WERI-Rb-1 (cell line): ENCODE results near the gene IFI16.

Source experiments
- DNase-seq: peaks from one replicate; pipeline ENCODE4 v3.0.0-alpha.2; 2020
- H3K27ac ChIP-seq: fragments of 250-450 bp; sonication (Bioruptor Pico); 2 replicates; pipeline ENCODE4 v1.5.1; 2020; ENCODE audit warnings: mild to moderate bottlenecking, moderate library complexity
- H3K27me3 ChIP-seq: fragments of 250-450 bp; sonication (Bioruptor Pico); 2 replicates; pipeline ENCODE4 v1.5.1; 2021; ENCODE audit warnings: mild to moderate bottlenecking, low read depth, moderate library complexity; ENCODE audit not compliant: insufficient read depth, severe bottlenecking
- H3K36me3 ChIP-seq: fragments of 250-450 bp; sonication (Bioruptor Pico); 2 replicates; pipeline ENCODE4 v1.5.1; 2020; ENCODE audit warnings: mild to moderate bottlenecking, moderate library complexity
- H3K4me3 ChIP-seq: 2 replicates; pipeline ENCODE4 v1.5.1; 2011; ENCODE audit warnings: low read depth, mild to moderate bottlenecking, control low read depth, low read length
- H3K9me3 ChIP-seq: fragments of 250-450 bp; sonication (Bioruptor Pico); 2 replicates; pipeline ENCODE4 v1.5.1; 2021; ENCODE audit warnings: mild to moderate bottlenecking, moderate library complexity; ENCODE audit not compliant: severe bottlenecking
- TF ChIP-seq, protein P1 (sequence below): IDR thresholded peaks from 2 replicates; pipeline ENCODE4 v1.5.1; 2011; ENCODE audit warnings: low read depth, mild to moderate bottlenecking, control low read depth, inconsistent platforms, low read length

IFI16 gene

DNA sequence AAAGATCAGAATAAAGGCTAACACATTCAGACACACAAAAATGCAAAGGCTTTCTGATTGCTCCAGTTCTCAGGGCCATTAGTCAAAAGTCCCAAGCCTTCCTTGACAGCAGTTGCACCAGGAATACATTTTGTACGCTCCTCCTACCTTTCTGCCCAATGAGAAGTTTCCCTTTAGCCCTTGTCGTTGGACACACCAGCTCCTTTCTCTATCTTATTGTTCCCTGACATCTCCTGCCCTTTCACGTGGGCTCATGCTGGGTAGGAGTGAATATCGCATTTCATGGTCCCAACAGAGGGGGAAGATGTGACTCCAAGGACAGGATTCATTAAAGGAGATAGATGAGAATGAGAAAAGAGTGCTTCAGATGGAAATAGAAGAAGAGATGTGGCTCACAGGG, 33.5 kb upstream of the IFI16 start:
- Histone ChIP-seq H3K27me3 (peaks cover 69% of the 10 kb centered on the region), H3K36me3 (no peaks in the 10 kb centered on the region), H3K27ac (no peak overlapping the region), H3K4me3 (no peak overlapping the region), H3K9me3 (peaks cover 5% of the 10 kb centered on the region)
- DNase-seq, result no peak
- TF ChIP-seq, protein P1, sequence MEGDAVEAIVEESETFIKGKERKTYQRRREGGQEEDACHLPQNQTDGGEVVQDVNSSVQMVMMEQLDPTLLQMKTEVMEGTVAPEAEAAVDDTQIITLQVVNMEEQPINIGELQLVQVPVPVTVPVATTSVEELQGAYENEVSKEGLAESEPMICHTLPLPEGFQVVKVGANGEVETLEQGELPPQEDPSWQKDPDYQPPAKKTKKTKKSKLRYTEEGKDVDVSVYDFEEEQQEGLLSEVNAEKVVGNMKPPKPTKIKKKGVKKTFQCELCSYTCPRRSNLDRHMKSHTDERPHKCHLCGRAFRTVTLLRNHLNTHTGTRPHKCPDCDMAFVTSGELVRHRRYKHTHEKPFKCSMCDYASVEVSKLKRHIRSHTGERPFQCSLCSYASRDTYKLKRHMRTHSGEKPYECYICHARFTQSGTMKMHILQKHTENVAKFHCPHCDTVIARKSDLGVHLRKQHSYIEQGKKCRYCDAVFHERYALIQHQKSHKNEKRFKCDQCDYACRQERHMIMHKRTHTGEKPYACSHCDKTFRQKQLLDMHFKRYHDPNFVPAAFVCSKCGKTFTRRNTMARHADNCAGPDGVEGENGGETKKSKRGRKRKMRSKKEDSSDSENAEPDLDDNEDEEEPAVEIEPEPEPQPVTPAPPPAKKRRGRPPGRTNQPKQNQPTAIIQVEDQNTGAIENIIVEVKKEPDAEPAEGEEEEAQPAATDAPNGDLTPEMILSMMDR, result no peak

DNA sequence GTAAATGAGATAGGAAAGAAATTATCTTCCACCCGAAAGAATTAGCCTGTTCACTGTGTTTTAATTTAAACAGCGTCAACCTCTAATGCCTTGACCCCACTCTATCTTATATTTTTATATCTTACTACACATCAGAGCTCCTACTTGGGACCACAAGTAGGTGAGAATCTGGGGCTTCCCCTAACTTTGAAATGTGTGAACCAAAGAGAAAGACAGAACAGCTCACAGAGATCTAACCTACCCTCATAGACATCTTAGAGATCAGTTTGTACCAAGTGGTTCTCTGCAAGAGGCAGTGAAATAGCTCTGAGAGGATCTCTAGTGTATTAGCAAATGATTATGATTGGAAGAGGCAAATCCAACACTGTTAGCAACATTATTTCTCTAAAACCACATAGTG, 31.0 kb upstream of the IFI16 start:
- peaks cover 5% of the 10 kb centered on the region for H3K9me3 ChIP-seq

DNA sequence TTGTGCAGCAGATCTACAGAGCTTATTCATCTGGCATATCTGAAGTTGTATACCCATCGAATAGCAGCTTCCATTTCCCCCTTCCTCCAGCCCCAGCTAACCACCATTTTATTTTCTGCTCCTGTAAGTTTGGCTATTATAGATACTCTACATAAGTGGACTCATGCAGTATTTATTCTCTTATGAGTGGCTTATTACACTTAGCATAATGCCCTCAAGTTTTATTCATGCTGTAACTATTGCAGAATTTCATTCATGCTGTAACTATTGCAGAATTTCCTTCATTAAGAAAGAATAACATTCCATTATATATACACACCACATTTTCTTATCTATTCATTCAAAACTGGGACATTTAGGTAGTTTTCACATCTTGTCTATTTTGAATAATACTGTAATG, 30.5 kb upstream of the IFI16 start:
- peaks cover 44% of the 10 kb centered on the region for H3K27me3 ChIP-seq
- no peak overlapping the region for H3K27ac ChIP-seq
- no peak overlapping the region for H3K4me3 ChIP-seq
- TF ChIP-seq, protein P1, result no peak
- DNase-seq, result no peak
- H3K9me3 ChIP-seq, result peaks cover 5% of the 10 kb centered on the region
- no peaks in the 10 kb centered on the region for H3K36me3 ChIP-seq

More for the DNA sequence above, 31.0 kb upstream of the IFI16 start:
- H3K27me3 ChIP-seq, result peaks cover 46% of the 10 kb centered on the region
- H3K4me3 ChIP-seq, result no peak overlapping the region
- TF ChIP-seq, protein P1, result no peak
- H3K36me3 ChIP-seq, result no peaks in the 10 kb centered on the region
- no peak for DNase-seq
- no peak overlapping the region for H3K27ac ChIP-seq

DNA sequence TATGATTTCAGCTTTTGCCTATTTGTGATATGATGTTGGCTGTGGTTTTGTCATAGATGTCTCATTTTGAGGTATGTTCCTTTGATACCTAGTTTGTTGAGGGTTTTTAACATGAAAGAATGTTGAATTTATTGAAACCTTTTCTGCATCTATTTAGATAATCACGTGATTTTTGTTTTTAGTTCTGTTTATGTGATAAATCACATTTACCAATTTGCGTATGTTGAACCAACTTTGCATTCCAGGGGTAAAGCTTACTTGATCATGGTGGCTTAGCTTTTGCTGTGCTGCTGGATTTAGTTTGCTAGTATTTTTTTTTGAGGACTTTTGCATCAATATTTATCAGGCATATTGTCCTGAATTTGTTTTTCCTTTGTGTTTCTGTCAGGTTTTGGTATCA, 26.5 kb upstream of the IFI16 start:
- no peaks in the 10 kb centered on the region for H3K36me3 ChIP-seq
- H3K27me3 ChIP-seq, result peaks cover 27% of the 10 kb centered on the region
- H3K9me3 ChIP-seq, result peaks cover 5% of the 10 kb centered on the region
- no peak overlapping the region for H3K4me3 ChIP-seq
- DNase-seq, result no peak
- TF ChIP-seq, protein P1, result no peak
- H3K27ac ChIP-seq, result no peak overlapping the region

DNA sequence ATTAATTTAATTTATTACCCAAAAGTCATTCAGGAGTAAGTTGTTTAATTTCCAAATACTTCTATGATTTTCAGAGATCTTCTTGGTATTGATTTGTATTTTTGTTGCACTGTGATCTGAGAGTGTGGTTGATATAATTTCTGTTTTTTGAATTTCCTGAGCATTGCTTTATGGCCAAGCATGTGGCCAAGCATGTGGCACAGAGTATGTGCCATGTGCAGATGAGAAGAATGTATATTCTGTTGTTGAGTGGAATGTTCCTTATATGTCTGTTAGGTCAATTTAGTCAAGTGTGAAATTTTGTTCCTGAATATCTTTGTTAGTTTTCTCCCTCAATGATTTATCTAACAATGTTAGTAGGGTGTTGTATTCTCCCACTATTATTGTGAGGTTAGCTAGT, 25.3 kb upstream of the IFI16 start:
- TF ChIP-seq, protein P1, result no peak
- no peaks in the 10 kb centered on the region for H3K36me3 ChIP-seq
- H3K27ac ChIP-seq, result no peak overlapping the region
- peaks cover 5% of the 10 kb centered on the region for H3K9me3 ChIP-seq
- H3K4me3 ChIP-seq, result no peak overlapping the region
- no peak for DNase-seq
- peaks cover 29% of the 10 kb centered on the region for H3K27me3 ChIP-seq

DNA sequence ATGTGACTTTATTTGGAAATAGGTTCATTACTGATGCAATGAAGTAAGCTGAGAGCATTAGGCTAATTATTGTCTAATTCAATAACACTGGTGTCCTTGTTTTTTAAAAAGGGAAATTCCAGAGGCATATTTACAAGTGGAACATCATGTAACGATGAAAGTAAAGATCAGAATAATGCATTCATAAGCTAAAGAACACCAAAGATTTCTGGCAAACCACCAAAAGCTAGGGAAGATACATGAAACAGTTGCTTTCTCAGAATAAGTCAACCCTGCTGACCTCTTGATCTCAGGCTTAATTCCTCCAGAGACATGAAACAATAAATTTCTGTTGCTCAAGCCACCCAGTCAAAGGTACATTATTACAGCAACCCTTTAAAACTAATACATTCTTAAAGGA, 20.3 kb upstream of the IFI16 start:
- Histone ChIP-seq H3K36me3 (no peaks in the 10 kb centered on the region), H3K27me3 (peaks cover 45% of the 10 kb centered on the region), H3K9me3 (peaks cover 2% of the 10 kb centered on the region), H3K27ac (no peak overlapping the region), H3K4me3 (no peak overlapping the region)
- TF ChIP-seq, protein P1, result no peak
- no peak for DNase-seq
